Osteocyte (in vitro differentiated cells): ENCODE data around the gene SNRNP48. TPM values are rescaled to one million over a fixed set of nuclear protein-coding genes. Genes with fewer than 3 reads are reported as not detected.
A peak's percentile ranks its signal among the peaks of the same experiment; 100 is the strongest.

Source experiments
- DNase-seq: peaks from one replicate; pipeline ENCODE4 v3.0.0; 2021; ENCODE audit warnings: mixed read lengths; ENCODE audit not compliant: unreplicated experiment; ENCODE audit errors: extremely low spot score
- H3K27ac Mint-ChIP-seq: one replicate; pipeline ENCODE4 v1.8.0; 2021; ENCODE audit warnings: mild to moderate bottlenecking, mixed read lengths; ENCODE audit not compliant: unreplicated experiment
- H3K27me3 Mint-ChIP-seq: one replicate; pipeline ENCODE4 v1.8.0; 2021; ENCODE audit warnings: mixed read lengths; ENCODE audit not compliant: unreplicated experiment
- H3K36me3 Mint-ChIP-seq: one replicate; pipeline ENCODE4 v1.8.0; 2021; ENCODE audit warnings: mixed read lengths; ENCODE audit not compliant: unreplicated experiment
- H3K4me1 Mint-ChIP-seq: one replicate; pipeline ENCODE4 v1.8.0; 2021; ENCODE audit warnings: mixed read lengths; ENCODE audit not compliant: unreplicated experiment
- H3K4me3 Mint-ChIP-seq: one replicate; pipeline ENCODE4 v1.8.0; 2021; ENCODE audit warnings: mild to moderate bottlenecking, moderate library complexity, mixed read lengths; ENCODE audit not compliant: unreplicated experiment
- H3K9me3 Mint-ChIP-seq: one replicate; pipeline ENCODE4 v1.8.0; 2021; ENCODE audit warnings: mixed read lengths; ENCODE audit not compliant: unreplicated experiment
- long read RNA-seq: library from polyadenylated mRNA; unstranded; transcript quantifications from one replicate; pipeline ENCODE4 v2.0.0, GENCODE V29; 2021
- total RNA-seq: library from RNA; stranded (reverse); gene quantifications from 2 replicates; pipeline ENCODE4 v1.2.1, GENCODE V29; 2021
- TF ChIP-seq, protein P1 (sequence below): fragments of 200-600 bp; sonication (generic); IDR thresholded peaks from 2 replicates; pipeline ENCODE4 v1.5.0; 2021; ENCODE audit warnings: antibody characterized with exemption, mild to moderate bottlenecking, moderate library complexity

Gene SNRNP48, protein sequence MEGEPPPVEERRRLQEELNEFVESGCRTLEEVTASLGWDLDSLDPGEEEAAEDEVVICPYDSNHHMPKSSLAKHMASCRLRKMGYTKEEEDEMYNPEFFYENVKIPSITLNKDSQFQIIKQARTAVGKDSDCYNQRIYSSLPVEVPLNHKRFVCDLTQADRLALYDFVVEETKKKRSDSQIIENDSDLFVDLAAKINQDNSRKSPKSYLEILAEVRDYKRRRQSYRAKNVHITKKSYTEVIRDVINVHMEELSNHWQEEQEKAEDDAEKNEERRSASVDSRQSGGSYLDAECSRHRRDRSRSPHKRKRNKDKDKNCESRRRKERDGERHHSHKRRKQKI
- total RNA-seq: 12.1 and 14.3 TPM in 2 replicates
- long read RNA-seq, full-length matches to known transcripts: 9 of 22 reads
- long read RNA-seq, partial matches to known transcripts: 5 of 22 reads
- long read RNA-seq, other reads (novel, unspliced or antisense): 8 of 22 reads

DNA sequence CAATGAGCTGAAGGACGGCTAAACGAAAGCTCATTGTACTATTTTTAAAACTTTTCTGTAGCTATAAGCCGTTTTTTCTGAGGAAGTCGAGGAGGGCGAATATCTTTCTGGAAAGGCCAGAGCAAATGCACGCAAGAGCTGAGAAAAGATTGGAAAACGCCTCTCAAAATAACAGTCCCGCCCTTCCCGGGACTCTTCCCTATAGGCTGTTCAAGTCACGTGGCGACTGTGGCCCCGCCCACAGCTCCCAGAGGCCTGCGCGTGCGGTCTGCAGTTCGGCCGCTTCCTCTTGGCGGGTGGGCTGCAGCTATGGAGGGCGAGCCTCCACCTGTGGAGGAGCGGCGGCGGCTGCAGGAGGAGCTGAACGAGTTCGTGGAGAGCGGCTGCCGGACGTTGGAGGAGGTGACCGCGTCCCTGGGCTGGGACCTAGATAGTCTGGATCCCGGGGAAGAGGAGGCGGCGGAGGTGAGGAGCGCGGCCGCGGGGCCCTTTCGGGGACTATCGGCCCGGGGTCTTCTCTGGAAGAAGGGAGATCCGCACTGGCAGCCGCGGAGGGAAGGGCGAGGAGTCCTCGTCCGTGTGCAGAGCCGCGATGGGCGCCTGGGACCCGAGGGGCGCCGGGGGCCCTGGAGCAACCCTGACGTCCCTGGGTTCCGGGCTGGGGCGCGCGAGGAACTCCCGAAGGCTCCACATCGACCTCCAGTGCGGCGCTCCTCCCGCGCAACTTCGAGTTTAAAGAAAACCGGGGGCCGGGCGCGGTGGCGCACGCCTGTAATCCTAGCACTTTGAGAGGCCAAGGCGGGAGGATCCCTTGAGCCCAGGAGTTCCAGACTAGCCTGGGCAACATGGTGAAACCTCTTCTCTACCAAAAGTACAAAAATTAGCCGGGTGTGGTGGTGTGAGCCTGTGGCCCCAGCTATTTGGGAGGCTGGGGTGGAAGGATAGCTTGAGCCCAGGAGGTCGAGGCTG is at the start of gene SNRNP48:
Gene SNRNP48 (plus strand): TSS at position 250 of the 969 bp plus-strand sequence. CDS start 60 bp downstream, at position 310.
- H3K9me3 Mint-ChIP-seq: no peaks in the 10 kb centered on the region
- peak; percentile 97 for DNase-seq

DNA sequence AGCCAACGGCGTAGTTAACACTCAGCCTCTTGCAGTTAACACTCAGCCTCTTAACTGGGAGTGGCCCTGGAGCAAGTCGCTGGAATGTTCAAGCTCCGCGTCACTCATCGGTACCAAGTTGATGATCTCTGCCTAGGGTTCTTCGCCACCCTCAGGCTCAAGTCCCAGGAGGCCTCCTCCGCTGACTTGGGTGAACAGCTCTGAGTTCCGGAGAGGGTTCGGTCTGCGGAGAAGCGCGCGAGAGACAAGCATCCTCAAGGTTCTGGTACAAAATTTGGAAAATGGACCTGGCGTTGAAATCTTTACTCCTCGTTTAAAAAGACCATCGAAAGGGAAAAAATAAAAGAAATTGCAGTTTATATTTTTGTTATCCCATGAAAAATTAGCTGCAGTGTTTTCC is 49.4 kb upstream of the SNRNP48 start:
- Mint-ChIP-seq H3K36me3 (no peaks in the 10 kb centered on the region), H3K27ac (peak overlapping the region; percentile 96), H3K4me3 (peak overlapping the region; percentile 85), H3K4me1 (peaks cover 49% of the 10 kb centered on the region), H3K9me3 (no peaks in the 10 kb centered on the region), H3K27me3 (no peaks in the 10 kb centered on the region)
- DNase-seq: no peak
- TF ChIP-seq, protein P1, sequence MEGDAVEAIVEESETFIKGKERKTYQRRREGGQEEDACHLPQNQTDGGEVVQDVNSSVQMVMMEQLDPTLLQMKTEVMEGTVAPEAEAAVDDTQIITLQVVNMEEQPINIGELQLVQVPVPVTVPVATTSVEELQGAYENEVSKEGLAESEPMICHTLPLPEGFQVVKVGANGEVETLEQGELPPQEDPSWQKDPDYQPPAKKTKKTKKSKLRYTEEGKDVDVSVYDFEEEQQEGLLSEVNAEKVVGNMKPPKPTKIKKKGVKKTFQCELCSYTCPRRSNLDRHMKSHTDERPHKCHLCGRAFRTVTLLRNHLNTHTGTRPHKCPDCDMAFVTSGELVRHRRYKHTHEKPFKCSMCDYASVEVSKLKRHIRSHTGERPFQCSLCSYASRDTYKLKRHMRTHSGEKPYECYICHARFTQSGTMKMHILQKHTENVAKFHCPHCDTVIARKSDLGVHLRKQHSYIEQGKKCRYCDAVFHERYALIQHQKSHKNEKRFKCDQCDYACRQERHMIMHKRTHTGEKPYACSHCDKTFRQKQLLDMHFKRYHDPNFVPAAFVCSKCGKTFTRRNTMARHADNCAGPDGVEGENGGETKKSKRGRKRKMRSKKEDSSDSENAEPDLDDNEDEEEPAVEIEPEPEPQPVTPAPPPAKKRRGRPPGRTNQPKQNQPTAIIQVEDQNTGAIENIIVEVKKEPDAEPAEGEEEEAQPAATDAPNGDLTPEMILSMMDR: no peak

More for the DNA sequence above, at the start of gene SNRNP48:
- peaks cover 53% of the 10 kb centered on the region for H3K4me1 Mint-ChIP-seq
- H3K36me3 Mint-ChIP-seq: peaks cover 12% of the 10 kb centered on the region
- peak within 1 kb of the TSS; percentile 99 for H3K4me3 Mint-ChIP-seq
- TF ChIP-seq, protein P1: no peak
- H3K27ac Mint-ChIP-seq: peak within 1 kb of the TSS; percentile 93
- no peaks in the 10 kb centered on the region for H3K27me3 Mint-ChIP-seq

DNA sequence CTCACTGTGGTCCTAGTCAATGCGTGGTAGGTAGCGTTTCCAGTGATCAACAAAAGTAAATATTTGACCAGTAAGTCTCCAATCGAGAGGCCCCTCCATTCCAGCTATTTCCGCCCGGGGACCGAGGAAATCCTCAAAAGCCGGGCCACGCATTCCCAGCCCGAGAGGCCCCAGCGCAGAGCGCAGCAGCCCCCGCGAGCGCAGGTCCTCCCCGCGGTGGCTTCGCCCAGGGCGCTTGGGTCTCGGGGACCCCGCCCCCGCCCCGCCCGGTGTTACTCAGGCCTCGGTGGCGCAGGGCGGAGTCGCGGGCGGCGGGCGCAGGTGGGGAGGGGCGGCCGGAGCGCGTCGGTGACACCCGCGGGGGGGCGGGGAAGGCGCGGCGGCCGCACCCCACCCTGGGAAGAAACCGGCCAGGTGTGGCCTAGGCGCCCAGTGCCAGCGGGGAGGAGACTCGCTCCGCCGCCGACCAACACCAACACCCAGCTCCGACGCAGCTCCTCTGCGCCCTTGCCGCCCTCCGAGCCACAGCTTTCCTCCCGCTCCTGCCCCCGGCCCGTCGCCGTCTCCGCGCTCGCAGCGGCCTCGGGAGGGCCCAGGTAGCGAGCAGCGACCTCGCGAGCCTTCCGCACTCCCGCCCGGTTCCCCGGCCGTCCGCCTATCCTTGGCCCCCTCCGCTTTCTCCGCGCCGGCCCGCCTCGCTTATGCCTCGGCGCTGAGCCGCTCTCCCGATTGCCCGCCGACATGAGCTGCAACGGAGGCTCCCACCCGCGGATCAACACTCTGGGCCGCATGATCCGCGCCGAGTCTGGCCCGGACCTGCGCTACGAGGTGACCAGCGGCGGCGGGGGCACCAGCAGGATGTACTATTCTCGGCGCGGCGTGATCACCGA is 48.6 kb upstream of the SNRNP48 start, which contains the start of gene DSP:
Gene DSP (plus strand): TSS at position 497 of the 890 bp plus-strand sequence. CDS start 245 bp downstream, at position 742.
- peak; percentile 86 for DNase-seq
- Mint-ChIP-seq H3K27me3 (no peaks in the 10 kb centered on the region), H3K4me3 (peak within 1 kb of the TSS; percentile 96), H3K36me3 (no peaks in the 10 kb centered on the region), H3K4me1 (peaks cover 49% of the 10 kb centered on the region), H3K27ac (peak within 1 kb of the TSS; percentile 96), H3K9me3 (no peaks in the 10 kb centered on the region)
- TF ChIP-seq, protein P1: no peak

DNA sequence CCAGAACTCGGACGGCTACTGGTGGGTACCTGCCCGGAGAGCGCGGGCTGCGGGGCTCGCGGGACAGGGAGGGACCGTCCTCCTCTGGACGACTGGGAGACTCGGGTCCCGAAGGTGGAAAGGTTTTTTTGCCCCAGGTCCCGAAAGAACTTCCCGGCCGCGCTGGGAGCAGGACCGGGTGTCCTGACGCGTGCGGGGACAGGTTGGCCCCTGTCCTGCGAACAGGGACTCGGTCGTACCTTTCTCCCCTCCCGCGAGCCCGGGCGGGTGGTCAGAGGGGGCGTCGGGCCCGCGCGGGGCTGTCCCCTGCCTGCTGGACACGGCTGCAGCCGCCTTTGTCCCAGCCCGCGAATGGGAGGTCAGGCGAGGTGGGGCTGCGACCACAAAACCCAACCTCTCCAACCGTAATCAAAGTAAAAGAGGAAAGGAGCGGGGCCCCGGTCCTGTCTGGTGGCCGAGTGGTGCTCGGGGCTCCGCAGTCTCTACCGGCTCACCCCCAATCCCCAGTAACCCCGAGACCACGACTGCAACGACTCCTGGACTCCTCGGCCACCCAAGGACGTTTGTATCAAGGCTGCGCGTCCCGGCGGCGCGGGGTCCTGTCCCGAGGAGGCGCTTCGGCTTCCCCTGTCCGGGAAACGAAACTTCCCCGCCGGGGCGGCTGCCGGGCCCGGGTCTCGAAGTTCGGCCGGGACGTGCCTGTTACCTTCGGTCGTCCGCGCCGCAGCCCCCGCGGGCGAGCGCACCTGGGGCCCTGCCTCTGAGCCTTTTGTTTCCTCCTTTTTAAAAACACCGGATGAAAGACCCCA is 47.7 kb upstream of the SNRNP48 start:
- DNase-seq: peak; percentile 86

More for the DNA sequence above, 47.7 kb upstream of the SNRNP48 start:
- TF ChIP-seq, protein P1: no peak
- Mint-ChIP-seq H3K4me3 (peak overlapping the region; percentile 96), H3K9me3 (no peaks in the 10 kb centered on the region), H3K27ac (peak overlapping the region; percentile 95), H3K4me1 (peaks cover 54% of the 10 kb centered on the region), H3K27me3 (no peaks in the 10 kb centered on the region), H3K36me3 (no peaks in the 10 kb centered on the region)
